Stimulated activated CD4-positive, alpha-beta T cell treated with anti-CD3 and anti-CD28 coated beads, Interleukin-2, amount 100 ng/mL, for 4 hours (primary cell): ENCODE data around the gene ERC1.
"Not testable (repeated sequence)": the region's sequence is repeated elsewhere in the genome, so short reads cannot be mapped to it uniquely, and the experiment has no call there.

Experiments
- DNase-seq: peaks from one replicate; pipeline ENCODE4 v3.0.0-alpha.2; 2020; ENCODE audit warnings: low read depth

ERC1 gene

DNA sequence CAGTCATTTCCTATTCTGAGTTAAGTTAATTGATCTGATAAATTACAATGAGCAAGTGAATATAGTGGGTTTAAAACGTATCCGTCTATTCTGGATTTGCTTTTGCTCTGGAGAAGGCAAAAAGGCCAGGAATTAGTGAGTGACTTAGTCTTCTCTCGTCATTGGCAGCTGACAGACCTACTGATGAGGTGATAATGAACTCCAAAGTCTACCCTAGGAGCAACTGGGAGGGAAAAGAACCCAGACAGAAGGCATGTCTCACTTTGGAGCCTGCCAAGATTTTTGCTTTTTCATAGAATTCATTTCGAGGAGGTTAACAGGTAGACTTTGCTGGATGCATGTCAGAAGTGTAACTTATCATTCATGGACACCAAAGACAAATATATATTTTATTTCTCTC is 333.1 kb downstream of the ERC1 start:
- no peak for DNase-seq

DNA sequence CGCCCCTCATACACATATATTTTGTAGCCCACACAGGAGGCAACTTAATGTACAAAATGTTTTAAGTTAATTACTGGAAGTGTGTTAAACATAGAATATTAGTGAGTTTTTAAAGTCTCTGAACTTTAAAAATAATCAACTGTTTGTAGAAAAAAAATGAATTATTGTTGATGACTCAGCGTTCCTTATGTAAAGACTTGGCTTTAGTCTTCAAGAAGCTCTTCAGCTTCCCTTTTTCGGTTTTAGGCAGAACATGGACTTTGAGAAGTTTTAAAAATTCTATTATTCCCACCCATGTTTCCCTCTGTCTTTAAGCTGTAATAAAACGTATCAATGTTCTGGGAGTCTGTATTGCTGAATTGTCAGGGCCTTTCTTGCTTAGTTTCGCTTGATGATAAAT is 333.9 kb downstream of the ERC1 start:
- no peak for DNase-seq

DNA sequence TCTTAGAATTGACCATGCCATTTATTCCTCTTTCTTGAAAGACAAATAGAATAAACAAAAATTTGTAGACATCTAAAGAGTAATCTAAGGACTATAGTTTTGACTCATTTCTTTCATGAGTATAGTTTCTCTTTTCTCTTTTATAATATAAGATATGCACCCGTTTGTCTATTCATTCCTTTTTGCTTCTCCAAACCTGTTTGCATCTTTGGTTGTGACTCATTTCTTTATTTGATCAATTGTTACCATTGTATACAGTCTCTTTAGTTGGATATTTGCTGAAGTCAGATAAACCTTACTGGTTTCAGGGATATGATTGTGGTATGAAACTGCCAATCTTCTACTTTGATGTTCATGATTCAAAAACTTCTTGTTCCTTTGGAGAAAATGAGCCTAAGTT is 334.6 kb downstream of the ERC1 start:
- DNase-seq, result no peak

DNA sequence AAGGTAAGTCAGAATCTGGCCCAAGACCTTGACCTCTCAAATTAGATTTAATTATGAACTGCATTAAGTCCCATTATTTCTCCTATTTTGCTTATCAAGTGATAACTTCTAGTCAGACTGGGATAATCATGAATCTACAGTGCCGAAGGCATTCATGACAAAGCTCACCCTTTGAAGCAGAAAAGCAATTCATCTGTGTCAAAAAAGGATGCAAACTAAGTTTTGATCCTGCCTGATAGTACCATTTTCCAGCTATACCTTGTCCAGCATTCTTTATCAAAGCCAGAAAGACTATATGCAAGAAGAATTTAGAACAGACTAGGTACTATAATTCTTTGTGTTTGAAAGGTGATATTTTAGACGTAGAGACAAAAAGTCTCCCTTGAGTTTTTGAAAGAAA is 335.2 kb downstream of the ERC1 start:
- no peak for DNase-seq

DNA sequence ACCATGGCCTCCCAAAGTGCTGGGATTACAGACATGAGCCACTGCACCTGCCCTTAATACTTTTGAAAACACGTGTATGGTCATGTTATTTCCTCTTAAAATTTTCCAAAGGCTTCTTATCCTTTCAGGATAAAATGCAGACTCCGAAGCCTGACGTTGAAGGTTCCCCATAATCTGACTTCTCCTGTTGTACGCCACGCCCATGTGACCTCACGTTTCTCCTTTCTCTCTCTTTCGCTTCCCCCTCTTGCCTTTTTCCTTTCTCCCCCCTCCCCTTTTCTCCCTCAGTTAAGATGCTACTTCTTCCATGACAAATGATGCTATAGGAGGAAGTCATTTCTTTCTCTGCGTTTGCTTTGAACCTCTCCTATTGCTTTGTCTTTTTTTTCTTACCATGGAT is 337.4 kb downstream of the ERC1 start:
- DNase-seq, result no peak

DNA sequence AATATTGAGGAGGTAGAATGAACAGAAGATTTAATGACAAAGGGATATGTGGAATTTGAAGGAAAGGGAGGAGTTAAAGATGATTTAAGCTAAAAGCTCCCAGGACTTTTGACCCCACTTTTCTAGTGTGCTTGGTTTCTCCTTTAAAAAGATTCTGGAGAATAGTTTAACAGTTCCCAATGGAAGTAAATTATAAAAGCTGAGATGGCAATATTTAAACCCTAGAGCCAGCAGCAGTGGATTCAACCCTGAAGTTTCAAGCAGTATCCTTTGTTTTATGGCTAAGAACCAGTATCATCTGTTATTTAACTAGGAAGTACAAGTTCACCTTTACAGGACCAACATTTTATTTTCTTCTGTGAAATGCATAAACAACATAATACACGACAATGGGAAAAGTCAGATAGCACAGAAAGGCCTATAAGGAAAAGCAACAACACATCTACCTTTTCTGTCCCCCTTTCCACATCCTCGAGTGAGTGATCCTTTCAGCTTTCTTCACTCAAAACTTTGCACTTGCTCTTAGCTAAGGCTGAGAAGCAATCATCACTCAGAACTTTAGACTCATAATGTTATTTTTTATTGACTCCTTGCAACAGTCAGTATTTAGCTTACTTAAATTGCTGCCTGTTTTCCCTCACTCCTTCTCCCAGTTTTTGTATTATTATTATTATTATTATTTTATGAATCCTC is 338.9 kb downstream of the ERC1 start:
- DNase-seq, result no peak

DNA sequence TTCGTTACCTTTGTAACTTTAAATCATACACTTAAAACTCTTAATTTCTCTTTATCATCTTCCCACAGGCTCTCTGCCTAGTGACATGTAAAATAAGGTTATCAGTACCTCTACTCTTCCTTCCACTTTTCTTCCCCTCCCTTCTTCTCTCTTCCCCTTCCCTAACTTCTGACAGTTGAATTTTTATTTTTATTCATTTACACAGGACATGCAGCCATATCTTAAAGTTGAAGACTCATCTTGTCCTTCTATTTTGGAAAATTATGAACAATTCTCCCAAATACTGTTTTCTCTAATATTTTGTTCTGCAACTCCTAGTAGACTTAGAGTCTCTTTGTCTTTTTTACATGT is 339.4 kb downstream of the ERC1 start:
- DNase-seq, result no peak

DNA sequence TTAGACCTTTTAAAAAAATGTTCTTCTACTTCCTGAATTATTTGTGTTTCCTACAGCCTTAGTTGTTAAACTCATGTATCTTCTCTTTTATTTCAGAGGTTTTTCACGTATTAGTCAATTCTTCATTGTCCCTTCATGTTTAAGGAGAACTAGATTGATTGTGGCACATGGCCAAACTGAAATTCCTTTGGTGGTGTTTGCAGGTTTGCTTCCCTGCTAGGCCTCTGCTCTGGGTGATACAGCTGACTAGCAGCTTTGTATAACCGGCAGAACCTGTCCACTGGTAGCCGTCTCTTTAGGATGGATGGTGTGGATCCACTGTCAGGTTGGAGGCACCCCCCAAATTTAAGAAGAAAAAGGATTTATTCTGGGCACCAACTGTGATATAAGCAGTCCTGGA is 341.3 kb downstream of the ERC1 start:
- DNase-seq, result no peak

DNA sequence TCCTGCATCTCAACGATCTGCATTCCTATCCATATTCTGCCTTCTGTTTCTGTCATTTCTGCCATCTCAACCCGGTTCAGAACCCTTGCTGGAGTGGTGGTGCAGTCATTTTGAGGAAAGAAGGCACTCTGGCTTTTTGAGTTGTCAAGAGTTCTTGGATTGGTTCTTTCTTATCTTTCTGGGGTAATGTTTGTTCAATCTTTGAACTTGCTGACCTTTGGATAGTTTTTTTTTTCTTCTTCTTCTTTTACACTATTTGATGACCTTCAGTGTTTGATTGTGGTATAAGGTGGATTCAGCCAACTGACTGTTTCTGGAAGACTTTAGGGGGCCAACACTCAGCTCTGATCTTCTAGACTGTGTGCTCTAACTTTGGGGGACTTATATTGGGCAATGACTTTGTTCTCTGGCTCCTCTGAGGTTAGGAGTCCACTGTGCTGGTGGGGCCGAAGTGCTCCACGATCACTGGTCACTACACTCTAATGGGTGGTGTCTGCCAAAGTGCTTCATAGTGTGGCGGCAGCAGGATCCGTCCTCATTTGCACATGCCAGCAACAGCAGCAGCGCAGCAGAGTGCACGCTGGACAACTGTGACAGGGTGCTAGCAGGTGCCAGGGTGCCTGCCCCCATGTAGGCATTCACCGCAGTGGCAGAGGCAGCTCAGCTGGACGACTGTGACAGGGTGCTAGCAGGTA is 347.6 kb downstream of the ERC1 start:
- DNase-seq, result no peak

DNA sequence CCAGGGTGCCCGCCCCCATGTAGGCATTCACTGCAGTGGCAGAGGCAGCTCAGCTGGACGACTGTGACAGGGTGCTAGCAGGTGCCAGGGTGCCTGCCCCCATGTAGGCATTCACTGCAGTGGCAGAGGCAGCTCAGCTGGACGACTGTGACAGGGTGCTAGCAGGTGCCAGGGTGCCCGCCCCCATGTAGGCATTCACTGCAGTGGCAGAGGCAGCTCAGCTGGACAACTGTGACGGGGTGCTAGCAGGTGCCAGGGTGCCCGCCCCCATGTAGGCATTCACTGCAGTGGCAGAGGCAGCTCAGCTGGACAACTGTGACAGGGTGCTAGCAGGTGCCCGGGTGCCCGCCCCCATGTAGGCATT is 348.1 kb downstream of the ERC1 start:
- DNase-seq, result not testable (repeated sequence)

DNA sequence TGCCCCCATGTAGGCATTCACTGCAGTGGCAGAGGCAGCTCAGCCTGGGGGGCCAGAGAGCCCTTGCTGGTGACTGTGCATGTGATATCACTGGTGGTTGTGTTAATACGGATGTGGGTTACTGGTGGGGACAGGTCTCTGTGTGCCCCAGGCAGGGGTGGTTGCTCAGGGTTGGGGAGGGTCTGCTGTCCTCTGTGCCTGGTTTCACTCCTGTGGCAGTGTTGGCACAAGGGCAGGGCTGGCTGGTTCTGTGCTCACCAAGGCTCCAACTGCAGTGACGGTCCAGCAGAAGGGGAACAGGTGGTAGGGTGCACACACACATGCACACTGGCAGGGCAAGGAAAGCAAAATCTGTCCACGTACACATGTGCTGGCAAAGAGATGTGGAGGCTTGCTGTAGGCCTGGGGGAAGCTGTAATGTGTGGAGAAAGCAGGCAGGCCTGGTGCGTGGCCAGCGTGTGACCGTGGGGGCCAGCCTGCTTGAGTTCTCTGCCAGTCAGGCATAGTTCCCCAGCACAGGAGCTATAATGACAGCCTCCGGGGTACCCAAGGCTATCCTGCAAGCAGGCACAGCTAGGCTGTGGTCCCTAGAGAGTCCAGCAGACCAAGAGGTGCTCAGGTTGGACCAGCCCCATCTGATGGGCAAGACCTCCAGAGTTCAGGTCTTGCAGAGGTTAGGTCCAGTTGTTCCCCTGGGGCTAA is 348.7 kb downstream of the ERC1 start:
- DNase-seq, result no peak

DNA sequence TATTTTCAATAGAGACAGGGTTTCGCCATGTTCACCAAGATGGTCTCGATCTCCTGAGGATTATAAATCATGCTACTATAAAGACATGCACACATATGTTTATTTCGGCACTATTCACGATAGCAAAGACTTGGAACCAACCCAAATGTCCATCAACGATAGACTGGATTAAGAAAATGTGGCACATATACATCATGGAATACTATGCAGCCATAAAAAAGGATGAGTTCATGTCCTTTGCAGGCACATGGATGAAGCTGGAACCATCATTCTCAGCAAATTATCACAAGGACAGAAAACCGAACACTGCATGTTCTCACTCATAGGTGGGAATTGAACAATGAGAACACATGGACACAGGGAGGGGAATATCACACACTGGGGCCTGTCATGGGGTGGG is 350.2 kb downstream of the ERC1 start:
- DNase-seq, result not testable (repeated sequence)

DNA sequence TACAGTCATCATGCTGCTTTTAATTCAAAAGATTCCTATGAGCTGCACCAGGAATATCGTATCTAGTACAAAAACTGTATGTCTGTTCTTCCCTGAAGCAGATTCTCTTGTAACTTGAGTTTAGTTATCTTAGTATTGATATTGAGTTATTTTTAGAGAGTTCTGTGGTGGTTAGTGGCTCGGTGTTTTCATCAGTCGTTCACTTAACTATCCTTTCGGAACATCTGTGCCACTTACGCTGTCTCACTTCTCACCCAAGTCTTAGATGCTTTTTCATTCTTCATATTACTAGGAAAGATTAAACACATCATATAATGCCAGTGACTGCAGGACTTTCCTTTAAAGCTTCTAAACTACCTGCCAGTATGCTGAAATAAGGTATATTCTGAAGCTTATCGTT is 352.4 kb downstream of the ERC1 start:
- DNase-seq, result no peak

DNA sequence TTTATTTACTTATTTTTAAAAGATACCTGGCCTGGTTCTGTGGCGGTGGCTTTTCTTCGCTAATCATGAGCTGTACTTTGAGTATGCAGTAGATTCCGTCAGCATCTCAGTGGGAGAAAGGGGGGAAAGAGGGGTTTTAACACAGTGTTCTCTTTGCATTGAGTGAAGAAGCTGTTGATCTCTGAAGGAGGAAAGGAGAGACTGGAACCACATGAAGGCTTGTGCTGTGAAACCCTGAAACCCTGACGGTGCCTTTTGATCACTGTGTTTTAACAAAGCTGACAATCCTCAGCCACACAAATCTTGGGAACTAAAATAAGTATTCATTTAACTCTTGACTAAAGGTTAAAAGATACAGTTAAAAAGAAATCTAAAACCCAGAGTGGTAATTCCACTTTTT is 353.2 kb downstream of the ERC1 start:
- DNase-seq, result no peak

DNA sequence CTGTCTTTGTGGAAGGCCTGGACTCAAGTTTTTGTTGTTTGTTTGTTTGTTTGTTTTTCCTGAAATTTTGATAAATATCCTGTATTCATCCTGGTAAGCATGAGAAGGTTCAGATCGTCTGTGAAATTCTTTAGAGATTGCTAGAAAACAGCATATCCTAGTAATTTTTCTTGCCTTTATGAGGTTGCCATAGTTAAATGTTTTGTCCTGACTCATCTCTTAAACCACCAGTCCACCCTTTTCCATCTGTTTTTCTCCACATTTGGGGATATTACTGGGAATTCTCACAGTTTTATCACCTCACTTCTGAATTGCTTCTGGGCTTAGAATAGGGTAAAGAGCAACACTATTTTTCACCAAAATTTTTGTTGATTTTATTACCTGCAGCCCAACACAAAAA is 355.1 kb downstream of the ERC1 start:
- no peak for DNase-seq

DNA sequence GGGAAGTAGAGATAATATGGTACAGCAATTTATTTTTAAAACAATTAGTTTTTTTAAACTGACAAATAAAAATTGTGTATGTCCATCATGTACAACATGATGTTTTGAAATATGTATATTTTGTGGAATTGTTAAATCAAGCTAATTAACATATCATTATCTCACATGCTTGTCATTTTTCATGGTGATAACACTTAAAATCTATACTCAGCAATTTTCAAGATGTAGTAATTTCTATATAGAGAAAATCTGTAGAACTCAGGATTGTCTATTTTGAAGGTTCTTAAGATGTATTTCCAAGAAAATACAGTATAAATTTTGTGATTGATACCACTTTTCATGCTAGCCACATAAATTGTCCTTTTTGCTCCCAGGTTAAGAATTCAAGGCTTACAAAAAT is 356.3 kb downstream of the ERC1 start:
- DNase-seq, result no peak

DNA sequence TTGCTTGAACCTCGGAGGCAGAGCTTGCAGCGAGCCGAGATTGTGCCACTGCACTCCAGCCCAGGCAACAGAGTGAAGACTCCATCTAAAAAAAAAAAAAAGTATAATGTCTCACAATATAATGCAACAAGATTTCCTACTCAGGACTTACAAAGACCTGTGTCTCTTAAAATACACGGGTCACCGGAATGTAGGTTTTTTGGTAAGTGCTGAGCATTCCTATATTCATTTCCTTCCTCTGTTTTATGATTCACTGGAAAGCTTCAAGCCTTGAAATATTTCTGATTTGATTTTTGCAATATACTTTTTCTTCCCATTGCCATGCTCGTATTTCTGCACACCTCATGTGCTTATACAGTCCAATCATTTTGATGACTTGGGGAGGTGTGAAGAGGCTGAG is 357.6 kb downstream of the ERC1 start:
- no peak for DNase-seq

DNA sequence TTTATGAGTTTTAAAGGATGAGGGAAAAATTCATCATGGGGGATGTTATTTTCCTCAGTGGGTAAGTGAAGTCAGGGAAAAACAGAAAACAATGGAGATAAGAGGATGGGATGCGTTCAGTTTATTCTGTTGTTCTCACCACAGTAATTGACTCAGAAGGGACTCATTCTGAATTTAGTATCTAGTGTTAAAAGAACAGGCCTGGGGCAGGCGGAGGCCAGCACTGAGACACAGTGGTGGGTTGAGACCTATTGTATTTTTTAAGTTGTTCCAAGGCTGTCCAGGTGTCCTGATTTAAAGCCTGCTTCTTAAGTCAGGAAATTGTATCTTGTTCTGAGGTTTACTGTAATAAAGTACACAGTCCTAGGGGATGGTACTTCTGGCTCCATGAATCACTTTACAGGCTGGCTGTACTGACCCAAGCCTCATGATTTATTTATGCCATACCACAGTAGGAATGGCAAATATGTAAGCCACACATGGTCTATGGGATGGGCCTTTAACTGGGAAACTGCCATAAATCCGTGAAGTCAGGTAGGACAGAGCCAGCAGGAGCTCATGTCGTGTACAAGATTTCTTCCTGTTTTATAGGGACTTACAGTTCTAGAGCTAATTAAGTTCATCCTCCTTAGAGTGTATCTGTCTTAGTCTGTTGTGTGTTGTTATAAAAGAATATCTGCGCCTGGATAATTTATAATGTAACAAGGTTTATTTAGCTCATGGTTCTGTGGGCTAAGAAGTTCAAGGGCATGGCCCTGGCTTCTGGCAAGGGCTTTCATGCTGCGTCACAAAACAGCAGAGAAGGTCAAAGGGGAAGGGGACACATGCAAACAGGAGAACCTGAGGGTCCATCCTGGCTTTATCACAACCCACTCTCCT is 359.3 kb downstream of the ERC1 start:
- no peak for DNase-seq

DNA sequence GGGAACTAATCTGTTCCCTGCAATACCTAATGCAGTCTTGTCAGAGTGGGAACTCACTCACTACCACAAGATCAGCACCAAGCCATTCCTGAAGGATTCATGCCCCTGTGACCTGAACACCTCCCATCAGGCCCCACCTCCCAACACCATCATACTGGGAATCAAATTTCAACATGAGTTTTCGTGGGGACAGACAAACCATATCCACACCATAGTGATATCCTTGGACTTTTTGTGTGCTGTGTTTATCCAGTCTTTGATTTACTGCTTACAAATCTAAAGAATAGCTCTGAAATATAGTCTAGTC is 359.9 kb downstream of the ERC1 start:
- no peak for DNase-seq

DNA sequence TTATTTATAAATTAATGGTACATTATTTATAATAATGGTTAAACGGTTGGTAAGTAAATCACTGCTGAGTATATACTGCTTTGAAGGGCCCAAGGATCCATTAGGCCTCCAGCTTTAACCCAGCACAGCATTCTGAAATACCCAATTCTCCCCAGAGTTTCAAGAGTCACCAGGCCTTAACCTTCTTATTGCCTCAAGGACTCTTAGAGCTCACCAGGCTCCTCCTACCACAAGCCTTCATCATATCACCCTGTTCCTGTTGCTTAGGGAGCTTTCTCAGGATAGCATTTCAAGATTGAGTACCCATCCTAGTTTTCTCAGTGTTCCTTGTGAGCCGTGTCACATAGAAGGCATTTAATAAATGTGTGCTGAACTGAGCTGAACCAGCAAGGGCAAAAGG is 360.9 kb downstream of the ERC1 start:
- DNase-seq, result no peak

DNA sequence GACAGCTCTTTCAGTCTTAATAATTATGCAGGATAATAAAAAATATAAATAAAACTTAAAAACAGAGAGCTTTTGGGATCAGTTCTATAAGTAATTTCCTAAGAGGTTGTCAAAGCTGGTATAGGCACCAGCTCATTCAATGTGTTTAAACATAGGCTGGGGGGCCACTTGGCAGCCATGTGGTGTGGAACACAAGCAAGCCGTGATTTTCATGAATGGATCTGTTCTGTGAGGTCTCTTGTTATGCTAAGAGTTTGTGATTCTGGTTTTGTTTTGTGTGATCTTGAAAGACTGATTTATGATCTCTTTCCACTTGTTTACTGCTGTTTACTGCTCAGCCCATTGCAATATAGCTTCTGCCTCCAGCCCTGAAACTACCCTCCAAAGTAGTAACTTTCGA is 362.4 kb downstream of the ERC1 start:
- DNase-seq, result no peak

DNA sequence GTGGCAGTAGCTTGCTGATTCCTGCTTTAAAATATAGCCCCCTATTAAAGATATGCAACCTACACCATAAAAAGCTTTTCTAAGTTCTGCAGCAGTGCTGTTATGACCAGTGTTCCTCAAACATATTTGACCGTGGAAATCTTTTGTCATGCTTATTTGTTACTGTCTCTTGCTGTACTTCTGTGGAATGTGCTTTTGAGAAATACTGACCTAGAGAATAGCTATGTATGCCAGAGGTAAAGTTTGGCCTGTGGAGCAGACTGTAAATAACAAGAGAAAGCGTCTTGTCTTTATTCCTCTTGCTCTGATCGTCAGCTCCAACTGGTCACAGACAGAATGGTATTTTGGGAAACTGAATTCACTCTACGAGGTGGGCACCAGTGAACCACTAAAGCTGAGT is 364.4 kb downstream of the ERC1 start:
- no peak for DNase-seq

DNA sequence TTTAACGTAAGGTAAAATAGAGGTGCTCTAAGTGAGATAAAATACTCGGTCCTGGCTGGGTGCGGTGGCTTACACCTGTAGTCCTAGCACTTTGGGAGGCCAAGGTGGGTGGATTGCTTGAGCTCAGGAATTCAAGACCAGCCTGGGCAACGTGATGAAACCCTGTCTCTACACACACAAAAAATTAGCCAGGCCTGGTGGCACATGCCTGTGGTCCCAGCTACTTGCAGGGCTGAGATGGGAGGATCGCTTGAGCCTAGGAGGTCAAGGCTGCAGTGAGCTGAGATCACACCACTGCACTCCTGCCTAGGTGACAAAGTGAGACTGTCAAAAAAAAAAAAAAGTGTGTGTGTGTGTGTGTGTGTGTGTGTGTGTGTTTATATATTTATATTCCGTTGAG is 364.8 kb downstream of the ERC1 start:
- DNase-seq, result not testable (repeated sequence)
